Retinal pigment epithelial cell (primary cell): Measurements from ENCODE around the gene RAB3A.

ENCODE experiments used
- DNase-seq: peaks from one replicate; pipeline ENCODE4 v3.0.0-alpha.2; 2010; ENCODE audit warnings: low read depth
- H3K4me3 ChIP-seq: 2 replicates; pipeline ENCODE4 v1.5.1; 2011; ENCODE audit warnings: mild to moderate bottlenecking, low read length, control low read depth, moderate library complexity
- TF ChIP-seq, protein P1 (sequence below): conservative IDR thresholded peaks from 2 replicates; pipeline ENCODE4 v1.5.1; 2011; ENCODE audit warnings: low read depth, low read length, control low read depth, inconsistent platforms

The RAB3A gene

DNA sequence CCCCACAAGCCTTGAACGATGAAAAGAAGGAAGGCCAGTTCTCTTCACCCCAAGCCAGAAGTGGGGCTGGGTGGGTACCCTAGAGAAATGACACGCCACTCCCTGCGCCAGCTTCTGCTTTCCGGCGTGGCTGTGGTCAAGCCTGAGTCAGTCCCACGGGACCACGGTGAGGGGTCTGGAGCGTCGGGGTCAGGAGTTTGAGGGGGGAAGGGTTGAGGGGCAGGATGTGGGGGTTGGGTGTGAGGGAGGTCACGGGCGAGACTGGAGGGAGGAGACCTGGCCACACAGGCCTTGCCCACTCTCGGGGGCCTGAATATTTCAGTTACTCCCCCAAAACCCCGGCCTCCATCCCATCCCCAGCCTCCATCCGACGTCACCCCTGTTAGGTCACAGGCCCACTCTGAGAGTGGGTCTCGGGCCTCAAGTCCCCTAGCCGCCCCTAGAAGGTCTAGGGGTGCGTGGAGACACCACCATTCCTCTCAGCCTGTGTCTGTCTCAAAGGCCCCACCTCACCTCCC is 30.7 kb downstream of the RAB3A start:
- DNase-seq, result no peak
- TF ChIP-seq, protein P1, sequence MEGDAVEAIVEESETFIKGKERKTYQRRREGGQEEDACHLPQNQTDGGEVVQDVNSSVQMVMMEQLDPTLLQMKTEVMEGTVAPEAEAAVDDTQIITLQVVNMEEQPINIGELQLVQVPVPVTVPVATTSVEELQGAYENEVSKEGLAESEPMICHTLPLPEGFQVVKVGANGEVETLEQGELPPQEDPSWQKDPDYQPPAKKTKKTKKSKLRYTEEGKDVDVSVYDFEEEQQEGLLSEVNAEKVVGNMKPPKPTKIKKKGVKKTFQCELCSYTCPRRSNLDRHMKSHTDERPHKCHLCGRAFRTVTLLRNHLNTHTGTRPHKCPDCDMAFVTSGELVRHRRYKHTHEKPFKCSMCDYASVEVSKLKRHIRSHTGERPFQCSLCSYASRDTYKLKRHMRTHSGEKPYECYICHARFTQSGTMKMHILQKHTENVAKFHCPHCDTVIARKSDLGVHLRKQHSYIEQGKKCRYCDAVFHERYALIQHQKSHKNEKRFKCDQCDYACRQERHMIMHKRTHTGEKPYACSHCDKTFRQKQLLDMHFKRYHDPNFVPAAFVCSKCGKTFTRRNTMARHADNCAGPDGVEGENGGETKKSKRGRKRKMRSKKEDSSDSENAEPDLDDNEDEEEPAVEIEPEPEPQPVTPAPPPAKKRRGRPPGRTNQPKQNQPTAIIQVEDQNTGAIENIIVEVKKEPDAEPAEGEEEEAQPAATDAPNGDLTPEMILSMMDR, result no peak
- H3K4me3 ChIP-seq, result peak overlapping the region; percentile 61

DNA sequence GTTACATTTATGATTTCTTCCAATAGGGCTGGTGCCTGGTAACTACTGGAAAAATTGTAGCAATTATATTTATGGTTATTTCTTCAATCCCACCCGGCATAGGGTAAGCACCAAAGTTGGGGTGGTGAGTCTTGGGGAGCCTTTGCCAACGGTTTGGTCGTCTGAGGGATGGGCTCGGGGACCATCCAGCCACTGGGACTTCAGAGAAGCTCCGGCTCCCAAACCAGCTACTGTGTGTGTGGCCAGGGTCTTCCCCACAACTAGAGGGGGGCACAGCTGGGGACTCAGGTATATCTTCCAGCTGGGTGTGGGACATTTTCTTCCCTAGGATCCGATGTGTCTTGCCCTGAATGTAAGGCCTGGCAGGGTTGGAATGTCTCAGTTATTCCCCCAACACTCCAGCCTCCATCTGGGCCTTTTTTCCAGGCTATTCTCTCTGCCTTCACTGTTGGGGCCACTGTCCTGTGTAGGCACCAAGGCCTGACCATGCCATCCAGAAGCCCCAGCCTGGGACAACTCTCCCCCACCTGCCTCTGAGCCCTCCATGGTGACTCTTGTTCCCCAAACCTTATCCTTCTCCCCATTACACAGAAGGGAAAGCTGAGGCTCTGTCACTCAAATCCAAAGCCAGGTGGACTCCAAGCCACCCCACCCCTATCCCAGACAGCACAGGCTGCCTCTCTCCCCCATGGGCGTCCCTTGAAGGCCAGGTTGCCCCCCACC is 31.4 kb downstream of the RAB3A start:
- H3K4me3 ChIP-seq, result no peak overlapping the region
- TF ChIP-seq, protein P1, result no peak

DNA sequence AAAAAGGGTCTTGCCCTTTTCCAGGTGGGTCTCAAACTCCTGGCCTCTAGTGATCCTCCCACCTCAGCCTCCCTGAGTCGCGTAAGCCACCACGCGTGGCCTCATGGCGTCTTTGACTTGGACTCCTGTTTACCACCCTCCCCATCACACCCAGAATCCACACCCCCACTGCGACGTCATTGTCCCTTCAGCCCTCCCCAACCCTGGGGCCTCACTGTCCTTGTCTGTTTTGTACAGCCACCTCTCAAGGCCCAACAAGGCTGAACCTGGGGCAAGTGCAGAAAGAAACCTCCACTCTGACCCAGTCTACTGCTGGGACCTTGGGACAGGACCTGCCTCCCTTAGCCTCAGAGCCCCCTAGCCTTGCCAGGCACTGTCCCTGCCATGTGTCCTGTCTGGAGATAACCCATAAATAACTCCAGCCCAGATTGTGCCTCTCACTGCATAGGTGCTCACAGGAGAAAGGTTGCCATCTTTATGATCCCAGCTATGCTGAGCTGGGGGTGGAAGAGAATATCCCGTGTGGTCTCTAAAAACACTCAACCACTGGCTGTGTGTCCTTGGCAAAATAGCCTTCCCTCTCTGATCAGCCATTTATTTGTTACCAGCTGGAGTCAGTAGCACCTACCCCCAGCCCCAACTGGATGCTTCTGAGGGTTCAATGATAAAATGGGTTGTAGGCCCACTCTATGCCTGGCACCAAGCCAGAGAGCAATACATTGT is 32.1 kb downstream of the RAB3A start:
- H3K4me3 ChIP-seq, result no peak overlapping the region
- TF ChIP-seq, protein P1, result no peak
- DNase-seq, result no peak

More for the DNA sequence above, 31.4 kb downstream of the RAB3A start:
- no peak for DNase-seq

DNA sequence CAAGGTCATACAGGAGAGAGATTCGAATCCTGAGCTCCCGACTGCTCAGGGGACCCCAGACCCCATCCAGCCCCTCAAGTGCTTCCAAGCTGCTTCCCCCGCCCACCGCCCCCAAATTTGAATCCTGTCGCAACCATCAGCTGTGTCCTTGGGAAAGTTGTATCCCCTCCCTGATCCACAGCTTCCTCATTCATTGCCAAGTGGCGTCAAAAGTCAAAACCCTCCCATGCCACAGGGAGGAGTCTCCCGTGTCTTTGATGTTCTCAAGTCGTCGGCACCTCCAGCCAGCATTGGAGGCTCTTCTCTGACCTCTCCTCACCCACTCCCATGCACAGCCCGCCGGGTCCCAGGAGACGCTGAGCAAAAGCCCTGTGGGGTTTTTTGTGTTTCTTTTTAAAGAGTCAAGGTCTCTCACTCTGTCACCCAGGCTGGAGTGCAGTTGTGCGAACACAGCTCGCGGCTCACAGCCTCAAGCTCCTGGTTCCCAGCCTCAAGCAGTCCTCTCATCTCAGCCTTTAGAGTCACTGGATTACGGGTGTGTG is 33.1 kb downstream of the RAB3A start:
- TF ChIP-seq, protein P1, result no peak
- no peak for DNase-seq

DNA sequence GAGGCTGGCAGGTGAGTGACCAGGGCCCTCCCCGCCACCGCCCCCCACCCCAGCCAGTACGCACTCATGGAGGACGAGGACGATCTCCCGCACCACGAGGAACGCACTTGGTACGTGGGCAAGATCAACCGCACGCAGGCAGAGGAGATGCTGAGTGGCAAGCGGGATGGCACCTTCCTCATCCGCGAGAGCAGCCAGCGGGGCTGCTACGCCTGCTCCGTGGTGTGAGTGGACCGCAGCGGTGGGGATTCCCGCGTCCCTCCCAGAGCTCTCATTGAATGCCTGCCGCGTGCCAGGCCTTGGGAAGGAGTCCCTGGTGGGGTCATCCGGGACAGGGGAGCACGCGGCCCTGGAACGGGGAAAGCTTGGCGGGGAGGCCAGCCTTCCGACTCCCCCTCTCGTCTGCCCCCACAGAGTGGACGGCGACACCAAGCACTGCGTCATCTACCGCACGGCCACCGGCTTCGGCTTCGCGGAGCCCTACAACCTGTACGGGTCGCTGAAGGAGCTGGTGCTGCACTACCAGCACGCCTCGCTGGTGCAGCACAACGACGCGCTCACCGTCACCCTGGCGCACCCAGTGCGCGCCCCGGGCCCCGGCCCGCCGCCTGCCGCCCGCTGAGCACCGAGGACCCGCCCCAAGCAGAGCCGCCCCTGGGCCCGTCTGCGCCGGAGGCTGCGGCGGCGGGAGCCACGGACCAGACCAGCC is 35.0 kb downstream of the RAB3A start:
- TF ChIP-seq, protein P1, result no peak
- H3K4me3 ChIP-seq, result no peak overlapping the region
- DNase-seq, result no peak

More for the DNA sequence above, 33.1 kb downstream of the RAB3A start:
- H3K4me3 ChIP-seq, result no peak overlapping the region

DNA sequence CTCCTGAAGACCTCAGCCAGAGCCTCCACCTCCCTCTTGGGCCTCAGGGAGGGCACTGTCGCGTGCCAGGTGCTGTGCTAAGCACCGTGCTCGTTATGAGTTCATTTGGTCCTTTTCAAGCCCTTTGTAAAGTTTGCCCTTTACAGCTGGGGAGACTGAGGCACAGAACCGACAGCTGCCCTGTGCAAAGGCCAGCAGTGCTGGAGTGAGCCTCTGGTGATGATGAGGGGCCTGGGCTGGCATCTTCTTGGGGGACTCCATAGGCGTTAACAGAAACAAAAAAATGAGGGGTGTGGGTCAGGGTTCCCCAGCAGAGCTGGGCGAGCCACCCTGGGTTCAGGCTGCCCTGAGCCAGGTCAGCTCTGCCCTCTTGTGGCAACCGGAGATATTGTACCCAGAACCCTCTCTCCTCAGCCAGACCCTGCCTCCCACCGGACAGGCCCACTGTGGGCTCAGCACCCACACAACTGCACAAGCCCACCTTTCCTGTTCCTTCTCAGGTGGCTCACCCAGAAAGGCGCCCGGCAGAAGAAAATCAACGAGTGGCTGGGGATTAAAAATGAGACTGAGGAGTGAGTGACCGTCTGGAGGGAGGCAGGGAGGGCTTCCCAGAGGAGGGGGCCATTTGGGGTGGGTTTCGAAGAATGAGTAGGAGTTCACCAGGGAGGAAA is 35.7 kb downstream of the RAB3A start:
- H3K4me3 ChIP-seq, result no peak overlapping the region
- DNase-seq, result no peak
- TF ChIP-seq, protein P1, result peak; percentile 77
